ENCODE data around the gene TEF. TPM values are rescaled to one million over a fixed set of nuclear protein-coding genes. Genes with fewer than 3 reads are reported as not detected.

TEF gene
- total RNA-seq, 1 experiment from 2014 or later, result 3.9 TPM

DNA sequence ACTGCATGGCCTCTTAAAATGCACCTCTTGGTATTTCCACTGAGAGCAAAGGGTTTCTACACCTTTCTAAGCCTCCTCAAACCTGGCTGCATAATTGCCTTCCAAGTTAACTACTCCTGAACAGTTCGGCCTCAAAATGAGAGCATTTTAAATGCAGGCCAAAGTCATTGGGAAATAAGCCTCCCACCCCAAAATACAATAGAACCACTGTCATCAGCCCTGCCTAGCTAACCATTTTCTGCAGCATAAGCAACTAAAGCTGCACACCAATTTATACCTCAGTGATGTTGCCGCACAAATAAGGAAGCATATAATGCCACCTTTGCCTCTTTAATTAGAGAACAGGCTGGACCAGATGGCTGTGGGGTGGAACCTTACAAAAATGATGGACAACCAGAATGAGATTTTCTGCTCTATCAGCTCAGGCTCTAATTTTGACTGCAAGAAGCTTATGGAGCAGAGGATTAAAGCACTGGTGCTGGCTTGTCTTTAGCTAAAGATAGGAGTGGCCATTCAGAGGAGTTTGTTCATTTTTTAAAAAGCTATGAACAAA is 60.6 kb downstream of the TEF start:
- BruUV-seq (replicated peaks), result no TSS peak
- CTCF ChIA-PET, result interaction anchor here (0.6 kb wide), 2 partner anchors 507 to 1478 kb away, joined by 5 to 13 read pairs; no protein-coding TSS in a partner anchor
- no peak overlapping the region for H3K27ac ChIP-seq (ENCODE audit: low read depth, low read length, poor library complexity, severe bottlenecking)

DNA sequence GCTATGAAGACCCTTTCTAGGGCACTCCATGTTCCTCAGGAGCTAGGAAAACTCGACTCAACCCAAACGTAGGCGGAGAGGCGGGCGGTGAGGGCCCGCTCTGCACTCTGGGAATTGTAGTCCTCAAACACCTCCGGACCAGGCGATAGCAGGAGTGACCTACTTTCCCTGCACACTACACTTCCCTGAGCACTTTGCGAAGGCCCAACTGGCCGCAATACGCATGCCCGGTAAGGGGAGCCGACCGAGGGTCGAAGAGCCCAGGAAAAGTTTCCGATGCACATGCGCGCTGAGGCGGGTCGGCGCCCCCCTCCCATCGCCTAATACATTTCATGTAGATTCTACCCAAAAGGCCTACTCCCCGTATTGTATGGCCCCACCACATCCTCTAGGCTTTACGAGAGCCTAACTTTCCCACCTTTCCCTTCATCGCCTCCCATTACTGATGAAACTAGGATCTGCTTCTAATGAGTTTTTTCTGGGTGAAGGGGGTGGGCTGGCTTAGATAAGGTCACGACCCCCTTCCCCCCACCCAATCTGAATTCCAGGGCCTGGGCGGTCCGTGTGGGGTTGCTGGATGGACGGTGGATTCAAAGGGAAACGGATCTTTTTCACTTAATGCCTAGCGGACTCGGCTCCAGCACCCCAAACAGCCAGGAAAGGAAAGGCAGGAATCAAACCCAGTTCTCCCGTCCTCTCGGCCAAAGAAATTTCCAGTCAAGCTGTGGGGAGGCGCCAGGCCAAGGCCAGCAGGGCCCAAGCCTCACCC is 62.8 kb downstream of the TEF start:
- Histone ChIP-seq H3K27ac (ENCODE audit: low read depth, low read length, poor library complexity, severe bottlenecking) (peak overlapping the region; percentile 100), H3K36me3 (ENCODE audit: insufficient read depth, low read length, poor library complexity, severe bottlenecking) (peaks cover 32% of the 10 kb centered on the region), H3K9me3 (ENCODE audit: low read depth, low read length, poor library complexity, severe bottlenecking) (no peaks in the 10 kb centered on the region), H3K4me1 (ENCODE audit: insufficient read depth, low read length, poor library complexity, severe bottlenecking) (peaks cover 14% of the 10 kb centered on the region), H3K27me3 (replicated peaks; ENCODE audit: insufficient read depth, low read depth, low read length, poor library complexity) (no peaks in the 10 kb centered on the region), H3K4me3 (ENCODE audit: low read depth, low read length, poor library complexity, severe bottlenecking) (peak overlapping the region; percentile 100)
- intact Hi-C loops (cut with micrococcal nuclease; ENCODE audit: unreplicated experiment), result loop anchor here (2.0 to 5.0 kb wide), 2 partner anchors 72 to 352 kb away; partner anchors contain the start of gene EP300
- POLR2A ChIA-PET (ENCODE audit: low non-redundant PET), result interaction anchor here (0.7 kb wide), 2 partner anchors 10 to 63 kb away, joined by 3 to 12 read pairs; partner anchors contain the start of gene TEF
- BruUV-seq (replicated peaks), result TSS peak; percentile 32
- TF ChIP-seq, protein P1, sequence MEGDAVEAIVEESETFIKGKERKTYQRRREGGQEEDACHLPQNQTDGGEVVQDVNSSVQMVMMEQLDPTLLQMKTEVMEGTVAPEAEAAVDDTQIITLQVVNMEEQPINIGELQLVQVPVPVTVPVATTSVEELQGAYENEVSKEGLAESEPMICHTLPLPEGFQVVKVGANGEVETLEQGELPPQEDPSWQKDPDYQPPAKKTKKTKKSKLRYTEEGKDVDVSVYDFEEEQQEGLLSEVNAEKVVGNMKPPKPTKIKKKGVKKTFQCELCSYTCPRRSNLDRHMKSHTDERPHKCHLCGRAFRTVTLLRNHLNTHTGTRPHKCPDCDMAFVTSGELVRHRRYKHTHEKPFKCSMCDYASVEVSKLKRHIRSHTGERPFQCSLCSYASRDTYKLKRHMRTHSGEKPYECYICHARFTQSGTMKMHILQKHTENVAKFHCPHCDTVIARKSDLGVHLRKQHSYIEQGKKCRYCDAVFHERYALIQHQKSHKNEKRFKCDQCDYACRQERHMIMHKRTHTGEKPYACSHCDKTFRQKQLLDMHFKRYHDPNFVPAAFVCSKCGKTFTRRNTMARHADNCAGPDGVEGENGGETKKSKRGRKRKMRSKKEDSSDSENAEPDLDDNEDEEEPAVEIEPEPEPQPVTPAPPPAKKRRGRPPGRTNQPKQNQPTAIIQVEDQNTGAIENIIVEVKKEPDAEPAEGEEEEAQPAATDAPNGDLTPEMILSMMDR (conservative IDR thresholded peaks at IDR 0.05; ENCODE audit: low read depth, low read length), result no peak
- TF ChIP-seq EZH2 (IDR thresholded peaks at IDR 0.05; ENCODE audit: borderline replicate concordance, low read depth, low read length, poor library complexity, severe bottlenecking), result no peak
- DNase-seq (ENCODE audit: low spot score), result peak; percentile 99
- CTCF ChIA-PET, result interaction anchor here (0.6 kb wide), 1 partner anchor 201 kb away, joined by 4 read pairs; no protein-coding TSS in a partner anchor

More for the DNA sequence above, 60.6 kb downstream of the TEF start:
- POLR2A ChIA-PET (ENCODE audit: low non-redundant PET), result no interaction called here
- no peak for DNase-seq (ENCODE audit: low spot score)
- Histone ChIP-seq H3K4me1 (ENCODE audit: insufficient read depth, low read length, poor library complexity, severe bottlenecking) (peaks cover 5% of the 10 kb centered on the region), H3K9me3 (ENCODE audit: low read depth, low read length, poor library complexity, severe bottlenecking) (no peaks in the 10 kb centered on the region), H3K27me3 (replicated peaks; ENCODE audit: insufficient read depth, low read depth, low read length, poor library complexity) (no peaks in the 10 kb centered on the region), H3K4me3 (ENCODE audit: low read depth, low read length, poor library complexity, severe bottlenecking) (no peak overlapping the region), H3K36me3 (ENCODE audit: insufficient read depth, low read length, poor library complexity, severe bottlenecking) (peaks cover 41% of the 10 kb centered on the region)
- intact Hi-C loops (cut with micrococcal nuclease; ENCODE audit: unreplicated experiment), result no loop called here
- TF ChIP-seq, protein P1 (conservative IDR thresholded peaks at IDR 0.05; ENCODE audit: low read depth, low read length), result no peak
- TF ChIP-seq EZH2 (IDR thresholded peaks at IDR 0.05; ENCODE audit: borderline replicate concordance, low read depth, low read length, poor library complexity, severe bottlenecking), result no peak

DNA sequence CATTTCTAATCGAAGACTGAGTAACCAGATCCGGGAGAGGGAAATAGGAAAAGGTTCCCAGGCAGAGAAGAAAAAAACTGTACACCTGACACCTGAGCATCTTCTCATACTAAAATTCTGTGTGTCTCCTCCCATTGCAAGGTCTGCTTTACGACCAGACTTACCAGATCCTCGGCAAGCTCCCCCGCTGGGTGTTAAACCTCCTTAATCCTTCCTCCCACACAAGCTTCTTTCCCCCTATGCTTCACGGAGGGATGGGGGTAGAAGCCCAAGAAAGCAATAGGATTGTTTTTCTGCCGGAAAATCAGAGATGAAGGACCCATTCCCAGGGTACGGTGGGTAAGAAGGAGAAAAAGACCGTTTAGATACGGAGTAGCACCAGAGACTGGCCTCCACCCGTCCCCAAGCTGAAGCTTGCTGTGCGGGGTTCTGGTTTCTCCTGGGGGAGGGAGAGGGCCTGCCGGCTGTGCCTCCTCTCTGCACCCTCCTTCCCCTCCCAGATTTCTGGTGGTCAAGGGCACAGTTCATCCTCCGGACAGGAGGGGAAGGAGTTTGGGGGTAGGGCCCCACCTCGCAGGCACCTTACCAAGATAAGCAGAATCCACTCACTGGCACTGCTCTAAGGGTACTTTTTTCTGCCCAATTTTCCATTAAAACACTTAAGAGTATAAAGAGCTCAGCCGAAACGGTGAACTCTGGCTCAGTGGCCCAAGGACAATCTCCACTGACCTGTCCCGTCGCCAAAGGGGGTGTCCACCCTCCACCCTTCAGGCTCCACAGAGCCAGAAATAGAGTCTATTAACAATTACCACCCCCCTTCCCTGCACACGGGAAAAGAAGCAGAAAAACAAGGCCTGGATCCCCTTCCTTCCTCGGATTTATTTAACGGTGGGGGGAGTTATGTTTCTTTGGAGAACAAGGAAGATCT is 63.7 kb downstream of the TEF start:
- ChIA-PET CTCF (interaction anchor here (0.6 kb wide), 1 partner anchor 202 kb away, joined by 4 read pairs; no protein-coding TSS in a partner anchor), POLR2A (ENCODE audit: low non-redundant PET) (interaction anchor here (0.6 to 1.5 kb wide), 4 partner anchors 9 to 144 kb away, joined by 3 to 12 read pairs (median 5); partner anchors contain the start of genes PMM1 and TEF)
- Histone ChIP-seq H3K36me3 (ENCODE audit: insufficient read depth, low read length, poor library complexity, severe bottlenecking) (peaks cover 27% of the 10 kb centered on the region), H3K4me3 (ENCODE audit: low read depth, low read length, poor library complexity, severe bottlenecking) (peak overlapping the region; percentile 100), H3K4me1 (ENCODE audit: insufficient read depth, low read length, poor library complexity, severe bottlenecking) (peaks cover 14% of the 10 kb centered on the region), H3K27ac (ENCODE audit: low read depth, low read length, poor library complexity, severe bottlenecking) (peak overlapping the region; percentile 100), H3K9me3 (ENCODE audit: low read depth, low read length, poor library complexity, severe bottlenecking) (no peaks in the 10 kb centered on the region), H3K27me3 (replicated peaks; ENCODE audit: insufficient read depth, low read depth, low read length, poor library complexity) (no peaks in the 10 kb centered on the region)
- TF ChIP-seq, protein P1 (conservative IDR thresholded peaks at IDR 0.05; ENCODE audit: low read depth, low read length), result no peak
- no peak for TF ChIP-seq EZH2 (IDR thresholded peaks at IDR 0.05; ENCODE audit: borderline replicate concordance, low read depth, low read length, poor library complexity, severe bottlenecking)
- BruUV-seq (replicated peaks), result no TSS peak
- intact Hi-C loops (cut with micrococcal nuclease; ENCODE audit: unreplicated experiment), result loop anchor here (2.0 to 5.0 kb wide), 2 partner anchors 71 to 353 kb away; partner anchors contain the start of gene EP300
- peak; percentile 90 for DNase-seq (ENCODE audit: low spot score)
